HEK293T (cell line): ENCODE results near the gene TXNL4B.

Experiments used
- CTCF ChIA-PET: fragments of 350-600 bp; formaldehyde crosslinking; extraction: SDS; loops from one replicate; lab custom pipeline; 2021; ENCODE audit warnings: antibody characterized with exemption, inconsistent platforms; lab: Yijun Ruan, JAX
- POLR2A ChIA-PET: fragments of 350-600 bp; formaldehyde crosslinking; extraction: SDS; loops from one replicate; lab custom pipeline; 2020; ENCODE audit warnings: antibody characterized with exemption, inconsistent platforms; lab: Yijun Ruan, JAX
- DNase-seq: peaks from one replicate; pipeline ENCODE4 v3.0.0; 2012; ENCODE audit warnings: mixed read lengths; ENCODE audit errors: extremely low spot score
- ARNT ChIP-seq: fragments of 450-650 bp; IDR thresholded peaks from 2 replicates; pipeline ENCODE4 v1.6.1; 2017; ENCODE audit warnings: mild to moderate bottlenecking
- BHLHE40 ChIP-seq: fragments of 450-650 bp; IDR thresholded peaks from 2 replicates; pipeline ENCODE4 v1.6.1; 2016; ENCODE audit warnings: mild to moderate bottlenecking, moderate library complexity, borderline replicate concordance
- CTBP1 ChIP-seq: fragments of 450-650 bp; IDR thresholded peaks from 2 replicates; pipeline ENCODE4 v1.6.1; 2016; ENCODE audit warnings: borderline replicate concordance
- ELF4 ChIP-seq: fragments of 450-650 bp; IDR thresholded peaks from 2 replicates; pipeline ENCODE4 v1.6.1; 2017; ENCODE audit warnings: antibody characterized with exemption
- FOXA1 ChIP-seq: fragments of 450-650 bp; IDR thresholded peaks from 2 replicates; pipeline ENCODE4 v1.6.1; 2016; ENCODE audit warnings: mild to moderate bottlenecking
- FOXK2 ChIP-seq: fragments of 450-650 bp; IDR thresholded peaks from 2 replicates; pipeline ENCODE4 v1.6.1; 2016; ENCODE audit warnings: mild to moderate bottlenecking
- FOXM1 ChIP-seq: fragments of 450-650 bp; IDR thresholded peaks from 2 replicates; pipeline ENCODE4 v1.6.1; 2017; ENCODE audit warnings: mild to moderate bottlenecking, borderline replicate concordance
- HDGF ChIP-seq: fragments of 450-650 bp; IDR thresholded peaks from 2 replicates; pipeline ENCODE4 v1.6.1; 2017; ENCODE audit warnings: antibody characterized with exemption, borderline replicate concordance
- L3MBTL2 ChIP-seq: fragments of 450-650 bp; conservative IDR thresholded peaks from 2 replicates; pipeline ENCODE4 v1.6.1; 2016; ENCODE audit warnings: mild to moderate bottlenecking
- LEF1 ChIP-seq: fragments of 450-650 bp; IDR thresholded peaks from 2 replicates; pipeline ENCODE4 v1.6.1; 2017; ENCODE audit warnings: mild to moderate bottlenecking, borderline replicate concordance
- NFRKB ChIP-seq: fragments of 450-650 bp; IDR thresholded peaks from 2 replicates; pipeline ENCODE4 v1.6.1; 2016; ENCODE audit warnings: mild to moderate bottlenecking, moderate library complexity
- SP1 ChIP-seq: fragments of 450-650 bp; IDR thresholded peaks from 2 replicates; pipeline ENCODE4 v1.6.1; 2017
- SUZ12 ChIP-seq: fragments of 450-650 bp; IDR thresholded peaks from 2 replicates; pipeline ENCODE4 v1.6.1; 2016; ENCODE audit warnings: mild to moderate bottlenecking
- TARDBP ChIP-seq: fragments of 450-650 bp; IDR thresholded peaks from 2 replicates; pipeline ENCODE4 v1.6.1; 2016
- ZNF384 ChIP-seq: fragments of 450-650 bp; IDR thresholded peaks from 2 replicates; pipeline ENCODE4 v1.6.1; 2016
- TF ChIP-seq, protein P1 (sequence below): fragments of 450-650 bp; IDR thresholded peaks from 2 replicates; pipeline ENCODE4 v1.6.1; 2016

TXNL4B gene

GRCh38 chr16:72109300-72109699, 15.9 kb upstream of the TXNL4B start:
- POLR2A ChIA-PET: no interaction called here

GRCh38 chr16:72108353-72109102, 15.1 kb upstream of the TXNL4B start:
- POLR2A ChIA-PET: no interaction called here
- DNase-seq: no peak
- TF ChIP-seq NFRKB: no peak
- no peak for TF ChIP-seq ZNF384
- TF ChIP-seq FOXK2: no peak
- TF ChIP-seq SUZ12: no peak
- no peak for TF ChIP-seq CTBP1
- TF ChIP-seq ARNT: no peak
- no peak for TF ChIP-seq FOXA1
- TF ChIP-seq FOXM1: no peak
- no peak for TF ChIP-seq HDGF
- no peak for TF ChIP-seq TARDBP
- TF ChIP-seq LEF1: no peak
- TF ChIP-seq, protein P1, sequence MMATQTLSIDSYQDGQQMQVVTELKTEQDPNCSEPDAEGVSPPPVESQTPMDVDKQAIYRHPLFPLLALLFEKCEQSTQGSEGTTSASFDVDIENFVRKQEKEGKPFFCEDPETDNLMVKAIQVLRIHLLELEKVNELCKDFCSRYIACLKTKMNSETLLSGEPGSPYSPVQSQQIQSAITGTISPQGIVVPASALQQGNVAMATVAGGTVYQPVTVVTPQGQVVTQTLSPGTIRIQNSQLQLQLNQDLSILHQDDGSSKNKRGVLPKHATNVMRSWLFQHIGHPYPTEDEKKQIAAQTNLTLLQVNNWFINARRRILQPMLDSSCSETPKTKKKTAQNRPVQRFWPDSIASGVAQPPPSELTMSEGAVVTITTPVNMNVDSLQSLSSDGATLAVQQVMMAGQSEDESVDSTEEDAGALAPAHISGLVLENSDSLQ: no peak
- no peak for TF ChIP-seq ELF4
- TF ChIP-seq SP1: no peak
- no peak for TF ChIP-seq BHLHE40
- TF ChIP-seq L3MBTL2: no peak
- CTCF ChIA-PET: no interaction called here

More at GRCh38 chr16:72109300-72109699, 15.9 kb upstream of the TXNL4B start:
- TF ChIP-seq ZNF384 (no peak), ELF4 (no peak), NFRKB (no peak), ARNT (no peak), LEF1 (no peak), SP1 (no peak)
- CTCF ChIA-PET: no interaction called here
- no peak for DNase-seq

DNA sequence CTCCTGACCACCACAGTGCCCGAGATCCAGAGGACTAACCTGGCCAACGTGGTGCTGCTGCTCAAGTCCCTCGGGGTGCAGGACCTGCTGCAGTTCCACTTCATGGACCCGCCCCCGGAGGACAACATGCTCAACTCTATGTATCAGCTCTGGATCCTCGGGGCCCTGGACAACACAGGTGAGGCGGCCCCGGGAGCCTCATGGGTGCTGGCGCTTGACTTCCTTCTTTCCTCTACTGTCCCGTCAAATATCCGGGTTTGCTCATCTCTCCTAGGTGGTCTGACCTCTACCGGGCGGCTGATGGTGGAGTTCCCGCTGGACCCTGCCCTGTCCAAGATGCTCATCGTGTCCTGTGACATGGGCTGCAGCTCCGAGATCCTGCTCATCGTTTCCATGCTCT, 14.0 kb upstream of the TXNL4B start:
- no peak for DNase-seq
- ChIA-PET CTCF (no interaction called here), POLR2A (no interaction called here)
- TF ChIP-seq ZNF384 (no peak), FOXM1 (no peak), LEF1 (no peak), HDGF (no peak), SP1 (no peak)

GRCh38 chr16:72105978-72106377, 12.6 kb upstream of the TXNL4B start:
- TF ChIP-seq SP1 (no peak), CTBP1 (no peak), ELF4 (no peak), HDGF (no peak), BHLHE40 (no peak), LEF1 (no peak), TARDBP (no peak), ZNF384 (no peak), L3MBTL2 (no peak), SUZ12 (no peak), NFRKB (no peak), FOXA1 (no peak), FOXM1 (no peak), ARNT (no peak), FOXK2 (no peak)
- TF ChIP-seq, protein P1: no peak
- CTCF ChIA-PET: no interaction called here
- DNase-seq: no peak
- POLR2A ChIA-PET: interaction anchor here (0.5 kb wide), 1 partner anchor 1285 kb away, joined by 3 read pairs; no protein-coding TSS in a partner anchor

GRCh38 chr16:72104905-72105304, 11.5 kb upstream of the TXNL4B start:
- TF ChIP-seq CTBP1 (no peak), FOXM1 (no peak), ARNT (no peak), LEF1 (no peak), L3MBTL2 (no peak)
- POLR2A ChIA-PET: interaction anchor here (2.7 kb wide), 1 partner anchor 11 kb away, joined by 12 read pairs; the partner anchor contains the start of genes DHX38 and TXNL4B
- DNase-seq: no peak
- CTCF ChIA-PET: no interaction called here

DNA sequence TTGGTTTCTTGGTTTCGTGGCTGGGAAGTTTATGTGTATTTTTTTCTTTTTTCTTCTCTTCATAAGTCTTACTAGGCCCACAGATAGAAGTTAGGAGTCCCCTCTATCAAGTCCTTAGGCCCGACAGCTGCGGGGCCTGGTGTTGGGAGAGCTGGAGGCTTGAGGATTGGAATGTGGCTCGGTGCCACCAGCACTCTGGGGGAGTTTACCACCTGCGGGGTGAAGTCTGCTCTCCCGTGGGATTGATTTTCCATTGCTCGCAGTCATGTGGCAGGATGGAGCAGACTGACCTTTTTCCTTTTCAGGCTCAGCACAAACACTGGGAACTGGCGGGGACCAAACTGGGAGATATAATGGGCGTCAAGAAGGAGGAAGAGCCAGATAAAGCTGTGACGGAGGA, 7.8 kb upstream of the TXNL4B start:
- no peak for DNase-seq
- POLR2A ChIA-PET: interaction anchor here (1.0 kb wide), 1 partner anchor 8 kb away, joined by 3 read pairs; the partner anchor contains the start of genes DHX38 and TXNL4B
- CTCF ChIA-PET: no interaction called here
- TF ChIP-seq BHLHE40 (no peak), TARDBP (no peak), SUZ12 (no peak), FOXA1 (no peak), FOXK2 (no peak), HDGF (no peak), LEF1 (no peak), L3MBTL2 (no peak), FOXM1 (no peak), SP1 (no peak), CTBP1 (no peak), ZNF384 (no peak), NFRKB (no peak), ELF4 (no peak), ARNT (no peak)
- TF ChIP-seq, protein P1: no peak
